Endothelial cell of umbilical vein (primary cell): ENCODE measurements around the gene CD200R1. TPM values are rescaled to one million over a fixed set of nuclear protein-coding genes. Genes with fewer than 3 reads are reported as not detected.

ENCODE experiments used
- Bru-seq: library from RNA; stranded (reverse); fragments of 400-500 nt; gene quantifications from one replicate; lab custom pipeline; 2021; lab: Mats Ljungman, UMichigan
- BruChase-seq, 2 experiments: library from RNA; stranded (reverse); fragments of 400-500 nt; gene quantifications; one replicate each; lab custom pipeline; 2021; lab: Mats Ljungman, UMichigan
- BruUV-seq: library from RNA; stranded (reverse); fragments of 400-500 nt; replicated peaks from 2 replicates; lab custom pipeline; 2021; lab: Mats Ljungman, UMichigan
- CTCF ChIA-PET: fragments of 300-600, 350-600 bp; sonication (Branson Sonifier 250); formaldehyde crosslinking; loops from one replicate; lab custom pipeline; 2021; ENCODE audit warnings: antibody characterized with exemption, inconsistent platforms; lab: Charles Lee
- POLR2A ChIA-PET: fragments of 300-600, 350-600 bp; sonication (Branson Sonifier 250); formaldehyde crosslinking; loops from one replicate; lab custom pipeline; 2021; ENCODE audit warnings: antibody characterized with exemption, inconsistent platforms; lab: Charles Lee
- DNase-seq: peaks from one replicate; pipeline ENCODE4 v3.0.0-alpha.2; 2011; ENCODE audit warnings: low read depth, low spot score
- FAIRE-seq: peaks from 2 replicates; lab custom pipeline; 2011; peaks lifted over from hg19 to GRCh38; lab: Jason Lieb, UNC
- H2AFZ ChIP-seq: 2 replicates; pipeline ENCODE4 v1.6.0; 2012; ENCODE audit warnings: low read depth, low read length, control low read depth, inconsistent platforms
- H3K27ac ChIP-seq: 2 replicates; pipeline ENCODE4 v1.5.1; 2011; ENCODE audit warnings: low read depth, mild to moderate bottlenecking, control low read depth, low read length, moderate library complexity; ENCODE audit not compliant: insufficient read depth
- H3K27me3 ChIP-seq, 2 experiments: 2 replicates each; pipeline versions ENCODE4 v1.6.0 to v1.6.1; 2011; ENCODE audit warnings: low read length in 2 of 2, mixed read lengths in 1 of 2; ENCODE audit not compliant: control insufficient read depth in 2 of 2, insufficient read depth in 2 of 2
- H3K36me3 ChIP-seq, 2 experiments: 2 replicates in 1 of 2; 3 replicates in 1 of 2; pipeline ENCODE4 v1.5.1; 2011; ENCODE audit warnings: low read length in 2 of 2, mild to moderate bottlenecking in 1 of 2, moderate library complexity in 1 of 2; ENCODE audit not compliant: control insufficient read depth in 2 of 2, insufficient read depth in 2 of 2; ENCODE audit errors: extremely low read depth in 1 of 2
- H3K4me1 ChIP-seq: 3 replicates; pipeline ENCODE4 v1.5.1; 2011; ENCODE audit warnings: mild to moderate bottlenecking, low read length; ENCODE audit not compliant: control insufficient read depth, insufficient read depth; ENCODE audit errors: extremely low read depth
- H3K4me2 ChIP-seq: 2 replicates; pipeline ENCODE4 v1.6.1; 2011; ENCODE audit warnings: low read length, control low read depth, mixed read lengths; ENCODE audit not compliant: insufficient read depth
- H3K4me3 ChIP-seq, 3 experiments: fragments of 200-600 bp in 1 of 3; sonication (generic), shearing (Covaris generic) in 1 of 3; replicated peaks in 1 of 3; 2 replicates each; pipeline ENCODE4 v1.5.1; 2011 to 2016; ENCODE audit warnings: control low read depth in 3 of 3, low read length in 3 of 3, mild to moderate bottlenecking in 2 of 3, inconsistent platforms in 1 of 3, low read depth in 1 of 3, moderate library complexity in 1 of 3; ENCODE audit not compliant: insufficient read depth in 1 of 3
- H3K79me2 ChIP-seq: 2 replicates; pipeline ENCODE4 v1.6.0; 2012; ENCODE audit warnings: low read length, inconsistent platforms; ENCODE audit not compliant: control insufficient read depth, insufficient read depth
- H3K9ac ChIP-seq: replicated peaks from 2 replicates; pipeline ENCODE3; 2011; ENCODE audit warnings: low read length, control low read depth; ENCODE audit not compliant: insufficient read depth; ENCODE audit errors: extremely low read depth
- H3K9me1 ChIP-seq: replicated peaks from 3 replicates; pipeline ENCODE4 v1.6.0; 2011; ENCODE audit warnings: mild to moderate bottlenecking, low read length; ENCODE audit not compliant: control insufficient read depth, insufficient read depth; ENCODE audit errors: extremely low read depth
- H3K9me3 ChIP-seq: replicated peaks from 2 replicates; pipeline ENCODE4 v1.5.1; 2012; ENCODE audit warnings: low read length, inconsistent platforms; ENCODE audit not compliant: control insufficient read depth, insufficient read depth
- H4K20me1 ChIP-seq: replicated peaks from 2 replicates; pipeline ENCODE3; 2011; ENCODE audit warnings: mild to moderate bottlenecking, low read length; ENCODE audit not compliant: control insufficient read depth, insufficient read depth; ENCODE audit errors: extremely low read depth
- CTCF ChIP-seq, 2 donors: IDR thresholded peaks; 1 replicate in 1 of 2; 2 replicates in 1 of 2; pipeline ENCODE4 v1.5.1; 2011; ENCODE audit warnings: low read length in 2 of 2, mild to moderate bottlenecking in 2 of 2, moderate library complexity in 2 of 2, control low read depth in 1 of 2, inconsistent platforms in 1 of 2, low read depth in 1 of 2; ENCODE audit not compliant: insufficient read depth in 1 of 2; ENCODE audit errors: extremely low read depth in 1 of 2
- EZH2 ChIP-seq: IDR thresholded peaks from 2 replicates; pipeline ENCODE4 v1.6.1; 2012; ENCODE audit warnings: borderline replicate concordance, low read depth, mild to moderate bottlenecking, moderate library complexity, low read length, inconsistent platforms; ENCODE audit not compliant: severe bottlenecking
- FOS ChIP-seq: IDR thresholded peaks from 2 replicates; pipeline ENCODE4 v1.6.1; 2011; ENCODE audit warnings: mild to moderate bottlenecking, low read length, moderate library complexity, borderline replicate concordance; ENCODE audit not compliant: insufficient read depth
- GATA2 ChIP-seq: IDR thresholded peaks from 2 replicates; pipeline ENCODE4 v1.7.0; 2011; ENCODE audit warnings: low read depth, mild to moderate bottlenecking, moderate library complexity, mixed read lengths, low read length; ENCODE audit not compliant: insufficient read length, insufficient read depth
- JUN ChIP-seq: IDR thresholded peaks from 2 replicates; pipeline ENCODE4 v1.6.1; 2011; ENCODE audit warnings: borderline replicate concordance, low read depth; ENCODE audit not compliant: insufficient read length, insufficient read depth
- MAX ChIP-seq: IDR thresholded peaks from 2 replicates; pipeline ENCODE4 v1.6.1; 2011; ENCODE audit not compliant: insufficient read depth, insufficient read length
- MYC ChIP-seq: IDR thresholded peaks from one replicate; pipeline ENCODE4 v1.6.1; 2011; ENCODE audit warnings: mild to moderate bottlenecking, low read depth, low read length
- POLR2A ChIP-seq: IDR thresholded peaks from 2 replicates; pipeline ENCODE4 v1.6.1; 2012; ENCODE audit warnings: low read depth, mild to moderate bottlenecking, control low read depth, low read length
- POLR2AphosphoS5 ChIP-seq: IDR thresholded peaks from 2 replicates; pipeline ENCODE4 v1.6.1; 2012; ENCODE audit warnings: low read depth, mild to moderate bottlenecking, control low read depth, low read length, moderate library complexity; ENCODE audit not compliant: insufficient read depth
- dilution Hi-C: fragments of 300-500 bp; cut with MboI; formaldehyde crosslinking; loops from one replicate; pipeline ENCODE4 v1.15.0; 2019; ENCODE audit warnings: low sequenced_read_pairs; ENCODE audit not compliant: extremely low pct_ligation_motif_present
- intact Hi-C: fragments of 100-400 bp; cut with micrococcal nuclease; formaldehyde crosslinking; loops from one replicate; pipeline ENCODE4 v1.10.0; 2022
- long read RNA-seq: library from polyadenylated mRNA; stranded (forward); transcript quantifications from one replicate; pipeline ENCODE4 v2.0.0, GENCODE V29; 2021
- polyA minus RNA-seq, 3 experiments: library from RNA; depleted of rRNA, polyadenylated mRNA; stranded (reverse); fragments of >200 nt; gene quantifications; 1 replicate in 1 of 3; 2 replicates in 2 of 3; pipeline ENCODE4 v1.2.3, GENCODE V29; 2011
- polyA plus RNA-seq, 4 experiments: library from polyadenylated mRNA; depleted of rRNA in 3 of 4; stranded (reverse) in 3 of 4; unstranded in 1 of 4; fragments of >200 nt; gene quantifications; 2 replicates each; pipeline versions ENCODE4 v1.2.1 to v1.2.3, GENCODE V29; 2011 to 2012; ENCODE audit warnings: missing spikeins in 1 of 4
- total RNA-seq: library from RNA; stranded (reverse); gene quantifications from 2 replicates; pipeline ENCODE4 v1.2.3, GENCODE V29; 2021

CD200R1 gene
- total RNA-seq (not detected in 2 replicates), polyA plus RNA-seq (not detected in 2 replicates), polyA minus RNA-seq (not detected in 2 replicates), Bru-seq, nascent RNA (percentile 5 among the genes with signal in this experiment), BruChase-seq, experiment 1, labeled RNA remaining after a 6-hour chase (percentile 22 among the genes with signal in this experiment), BruChase-seq, experiment 2, labeled RNA remaining after a 2-hour chase (percentile 29 among the genes with signal in this experiment)
- polyA plus RNA-seq (2011; cell fraction: cytosol; rRNA removed): not detected in 2 replicates
- polyA plus RNA-seq (2011; cell fraction: nucleus; rRNA removed): 0.14 TPM in 1 of 2 replicates, not detected in the other
- not detected in 2 replicates for polyA plus RNA-seq (2012)
- polyA minus RNA-seq (2011; cell fraction: cytosol; rRNA and poly(A)+ RNA removed): not detected
- not detected in 2 replicates for polyA minus RNA-seq (2011; cell fraction: nucleus; rRNA and poly(A)+ RNA removed)
- long read RNA-seq: 0 reads

GRCh38 chr3:112974894-112975293 lies at the start of gene CD200R1:
CD200R1 (minus strand) TSS chr3:112975103; CDS start chr3:112974857, 246 bp downstream.
- ChIA-PET CTCF (interaction anchor here (1.1 to 4.0 kb wide), 2 partner anchors 12 to 240 kb away, joined by 3 to 22 read pairs; no protein-coding TSS in a partner anchor), POLR2A (no interaction called here)
- Histone ChIP-seq H2AFZ (no peak within 1 kb of the TSS), H3K36me3 (no peaks in the 10 kb centered on the region), H3K79me2 (no peaks in the 10 kb centered on the region), H3K4me3 (no peak within 1 kb of the TSS), H3K4me2 (no peak within 1 kb of the TSS), H3K27me3 (peaks cover 7 to 31% of the 10 kb centered on the region in 2 experiments), H3K27ac (no peak within 1 kb of the TSS), H4K20me1 (no peaks in the 10 kb centered on the region), H3K4me1 (no peaks in the 10 kb centered on the region), H3K9me1 (no peaks in the 10 kb centered on the region), H3K9me3 (no peaks in the 10 kb centered on the region), H3K9ac (no peak within 1 kb of the TSS)
- no peak for TF ChIP-seq POLR2A
- dilution Hi-C loops: no loop called here
- no peak for FAIRE-seq
- no peak for DNase-seq
- no TSS peak for BruUV-seq
- intact Hi-C loops: no loop called here

GRCh38 chr3:113021471-113021870 lies 46.6 kb upstream of the CD200R1 start:
- no peak for TF ChIP-seq CTCF (IDR thresholded peaks at IDR 0.05; ENCODE audit: extremely low read depth in 1 of 2, insufficient read depth in 1 of 2, low read depth in 1 of 2, low read length in 2 of 2)
- no peak for TF ChIP-seq MAX
- TF ChIP-seq EZH2: no peak
- no peak for TF ChIP-seq POLR2A
- no peak for TF ChIP-seq JUN
- no peak for TF ChIP-seq MYC
- TF ChIP-seq POLR2AphosphoS5: no peak
- TF ChIP-seq GATA2: no peak
- TF ChIP-seq FOS: no peak
- peaks cover 16% of the 10 kb centered on the region for H3K4me1 ChIP-seq
- H3K9me3 ChIP-seq: no peaks in the 10 kb centered on the region
- H3K4me3 ChIP-seq: no peak overlapping the region
- BruUV-seq: no TSS peak
- no peak overlapping the region for H2AFZ ChIP-seq
- no peaks in the 10 kb centered on the region for H3K9me1 ChIP-seq
- H3K27ac ChIP-seq: no peak overlapping the region
- peaks cover 32% of the 10 kb centered on the region for H3K79me2 ChIP-seq
- dilution Hi-C loops: no loop called here
- no peak overlapping the region for H3K4me2 ChIP-seq
- H4K20me1 ChIP-seq: no peaks in the 10 kb centered on the region
- peaks cover 0 to 3% of the 10 kb centered on the region in 2 experiments for H3K36me3 ChIP-seq
- no peaks in the 10 kb centered on the region for H3K27me3 ChIP-seq
- DNase-seq (no peak), FAIRE-seq (no peak)
- no peak overlapping the region for H3K9ac ChIP-seq
- POLR2A ChIA-PET: no interaction called here
- CTCF ChIA-PET: interaction anchor here (6.7 kb wide), 1 partner anchor 13 kb away, joined by 60 read pairs; no protein-coding TSS in a partner anchor
- intact Hi-C loops: no loop called here
